RWPE1 (cell line): ENCODE data around the gene IQCH.

Source experiments
- CTCF ChIA-PET: fragments of 350-600 bp; sonication (Branson Sonifier 250); formaldehyde crosslinking; extraction: SDS; loops from one replicate; lab custom pipeline; 2021; lab: Yijun Ruan, JAX
- POLR2A ChIA-PET: fragments of 400-600 bp; formaldehyde crosslinking; extraction: SDS; loops from one replicate; lab custom pipeline; 2020; ENCODE audit warnings: antibody characterized with exemption; ENCODE audit not compliant: low non-redundant PET; lab: Yijun Ruan, JAX
- DNase-seq: peaks from one replicate; pipeline ENCODE4 v3.0.0; 2012; ENCODE audit warnings: low spot score
- H3K27ac ChIP-seq: fragments of 450-650 bp; 2 replicates; pipeline ENCODE4 v1.5.1; 2017
- CTCF ChIP-seq: fragments of 450-650 bp; conservative IDR thresholded peaks from 2 replicates; pipeline ENCODE4 v1.5.1; 2017; ENCODE audit warnings: low read depth, mild to moderate bottlenecking

The IQCH gene

DNA sequence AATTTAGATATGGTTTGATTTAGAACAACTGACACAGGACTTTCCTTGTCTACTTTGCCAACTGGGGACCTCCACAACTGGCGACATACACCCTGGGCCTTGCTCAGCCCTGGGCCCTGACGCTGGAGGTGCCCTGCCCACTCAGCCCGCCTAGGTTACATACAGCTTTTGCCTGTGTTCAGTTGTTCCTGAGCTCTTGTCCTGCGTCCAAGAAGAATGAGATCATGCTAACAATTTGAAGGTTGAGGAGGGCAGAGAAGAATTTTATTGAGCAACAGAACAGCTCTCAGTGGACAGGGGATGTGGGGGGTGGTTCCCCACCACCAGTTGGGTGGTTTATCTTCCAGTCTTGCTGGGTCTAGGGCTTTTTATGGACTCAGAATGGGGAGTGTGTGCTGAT is 67.9 kb downstream of the IQCH start:
- no peak for TF ChIP-seq CTCF
- ChIA-PET CTCF (no interaction called here), POLR2A (interaction anchor here (0.7 kb wide), 1 partner anchor 763 kb away, joined by 4 read pairs; no protein-coding TSS in a partner anchor)

DNA sequence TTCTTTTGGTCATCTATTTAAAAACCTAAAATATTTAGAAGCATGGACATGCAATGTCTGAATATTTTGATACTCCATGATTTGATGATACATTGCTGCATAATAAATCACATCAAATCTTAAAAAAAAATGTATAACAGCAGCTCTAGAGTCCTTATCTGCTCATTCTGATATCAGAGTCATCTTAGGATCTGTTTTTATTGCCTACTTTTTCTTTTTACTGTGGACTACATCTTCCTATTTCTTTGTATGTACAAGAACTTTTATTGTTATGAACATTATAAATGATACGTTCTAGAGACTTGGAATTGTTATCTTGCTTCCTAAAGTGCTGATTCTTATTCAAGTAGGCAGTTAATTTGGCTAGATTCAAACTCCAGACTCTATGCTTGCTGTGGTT is 72.7 kb downstream of the IQCH start:
- ChIA-PET POLR2A (no interaction called here), CTCF (interaction anchor here (0.5 kb wide), 1 partner anchor 47 kb away, joined by 3 read pairs; no protein-coding TSS in a partner anchor)
- no peak for TF ChIP-seq CTCF
- H3K27ac ChIP-seq = no peak overlapping the region
- DNase-seq = no peak

More for the DNA sequence above, 67.9 kb downstream of the IQCH start:
- no peak overlapping the region for H3K27ac ChIP-seq
- DNase-seq = no peak

GRCh38 chr15:67327737-67328136 is 73.2 kb downstream of the IQCH start:
- CTCF ChIA-PET = interaction anchor here (0.5 kb wide), 1 partner anchor 48 kb away, joined by 3 read pairs; no protein-coding TSS in a partner anchor

DNA sequence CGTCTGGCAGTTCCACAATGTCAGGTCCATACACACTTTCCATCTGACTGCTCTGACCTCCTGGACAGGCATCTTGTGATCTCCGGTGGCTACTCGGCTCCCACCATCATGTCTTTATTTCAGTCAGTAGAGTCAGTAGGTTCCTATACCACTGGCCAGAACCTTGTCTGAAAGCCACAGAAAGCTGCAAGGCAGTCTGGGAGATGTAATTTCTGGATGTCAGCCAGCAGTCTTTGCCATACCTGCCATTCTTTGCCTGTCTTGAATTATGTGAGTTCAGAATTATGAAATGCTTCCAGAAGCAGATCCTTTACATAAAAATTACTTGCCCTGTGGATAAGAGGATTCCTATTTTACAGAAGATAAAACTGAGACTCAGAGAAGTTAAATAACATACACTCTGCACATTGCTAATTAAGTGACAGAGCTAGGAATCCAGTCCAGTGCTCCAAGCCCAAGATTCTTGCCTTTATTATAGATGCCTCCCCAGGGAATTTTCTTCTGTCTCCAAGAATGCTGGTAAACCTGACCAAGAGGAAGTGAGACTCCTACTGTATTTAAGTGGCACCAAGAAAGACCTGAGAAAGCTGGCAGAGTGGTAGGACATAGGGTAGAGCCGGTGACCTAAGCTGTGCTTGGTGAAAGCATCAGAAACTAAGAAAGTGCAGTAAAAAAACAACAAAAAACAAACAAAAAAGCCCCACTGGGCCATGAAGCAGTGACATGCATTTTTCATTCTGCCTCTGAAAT is 75.6 kb downstream of the IQCH start:
- CTCF ChIA-PET = interaction anchor here (0.6 kb wide), 1 partner anchor 506 kb away, joined by 3 read pairs; no protein-coding TSS in a partner anchor
- POLR2A ChIA-PET = no interaction called here
- no peak for TF ChIP-seq CTCF
- no peak overlapping the region for H3K27ac ChIP-seq
- no peak for DNase-seq

More at GRCh38 chr15:67327737-67328136, 73.2 kb downstream of the IQCH start:
- no peak for TF ChIP-seq CTCF
- POLR2A ChIA-PET = no interaction called here
- DNase-seq = no peak
- no peak overlapping the region for H3K27ac ChIP-seq

- no peak for TF ChIP-seq CTCF
- no peak overlapping the region for H3K27ac ChIP-seq
- CTCF ChIA-PET = no interaction called here
- DNase-seq = no peak
- POLR2A ChIA-PET = no interaction called here
Observed at GRCh38 chr15:67331676-67332075, 77.1 kb downstream of the IQCH start.

DNA sequence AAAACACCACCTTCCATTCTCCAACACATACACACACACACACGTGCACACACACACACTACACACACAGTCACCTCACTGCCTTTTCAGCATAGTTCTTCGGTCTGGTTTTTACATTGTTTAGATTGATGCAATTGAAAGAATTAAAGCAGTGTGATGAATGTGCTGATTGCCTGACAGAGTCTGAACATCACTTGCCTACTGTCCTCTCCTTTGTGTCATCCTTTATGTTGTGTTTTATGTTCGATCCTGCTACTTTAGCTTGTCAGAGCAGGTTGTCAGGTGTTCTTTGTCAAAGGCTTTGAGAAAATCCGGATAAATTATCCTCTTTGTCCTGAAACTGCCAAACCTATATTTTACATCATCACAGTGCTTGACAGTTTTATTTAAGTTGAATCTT is 80.4 kb downstream of the IQCH start:
- H3K27ac ChIP-seq = no peak overlapping the region
- no peak for DNase-seq
- POLR2A ChIA-PET = no interaction called here
- CTCF ChIA-PET = no interaction called here
- TF ChIP-seq CTCF = no peak
